ENCODE data around the gene OR51E1. TPM values are rescaled to one million over a fixed set of nuclear protein-coding genes. Genes with fewer than 3 reads are reported as not detected.

Gene OR51E1, protein sequence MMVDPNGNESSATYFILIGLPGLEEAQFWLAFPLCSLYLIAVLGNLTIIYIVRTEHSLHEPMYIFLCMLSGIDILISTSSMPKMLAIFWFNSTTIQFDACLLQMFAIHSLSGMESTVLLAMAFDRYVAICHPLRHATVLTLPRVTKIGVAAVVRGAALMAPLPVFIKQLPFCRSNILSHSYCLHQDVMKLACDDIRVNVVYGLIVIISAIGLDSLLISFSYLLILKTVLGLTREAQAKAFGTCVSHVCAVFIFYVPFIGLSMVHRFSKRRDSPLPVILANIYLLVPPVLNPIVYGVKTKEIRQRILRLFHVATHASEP
- total RNA-seq (2022; extraction: Qiagen RNA extraction), result not detected in 5 replicates

DNA sequence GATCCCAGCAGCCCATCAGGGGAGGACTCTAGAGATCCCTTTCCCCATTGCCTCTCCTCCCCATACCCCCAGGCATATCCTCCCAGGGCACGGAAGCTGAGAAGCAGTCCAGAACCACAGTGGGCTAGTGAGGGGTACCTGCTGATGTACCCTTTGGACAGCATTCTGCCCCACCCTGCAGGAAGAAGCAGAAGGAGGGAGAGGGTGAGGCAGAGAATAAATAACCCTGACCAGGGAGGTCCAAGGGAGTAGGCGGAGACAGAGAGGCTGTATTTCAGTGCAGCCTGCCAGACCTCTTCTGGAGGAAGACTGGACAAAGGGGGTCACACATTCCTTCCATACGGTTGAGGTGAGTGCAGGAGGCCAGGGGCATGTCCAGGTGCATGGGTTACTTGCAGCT is at the start of gene OR51E1:
Gene OR51E1 (plus strand): TSS at position 301 of the 400 bp plus-strand sequence. CDS start 8,545 bp downstream, outside the sequence.

DNA sequence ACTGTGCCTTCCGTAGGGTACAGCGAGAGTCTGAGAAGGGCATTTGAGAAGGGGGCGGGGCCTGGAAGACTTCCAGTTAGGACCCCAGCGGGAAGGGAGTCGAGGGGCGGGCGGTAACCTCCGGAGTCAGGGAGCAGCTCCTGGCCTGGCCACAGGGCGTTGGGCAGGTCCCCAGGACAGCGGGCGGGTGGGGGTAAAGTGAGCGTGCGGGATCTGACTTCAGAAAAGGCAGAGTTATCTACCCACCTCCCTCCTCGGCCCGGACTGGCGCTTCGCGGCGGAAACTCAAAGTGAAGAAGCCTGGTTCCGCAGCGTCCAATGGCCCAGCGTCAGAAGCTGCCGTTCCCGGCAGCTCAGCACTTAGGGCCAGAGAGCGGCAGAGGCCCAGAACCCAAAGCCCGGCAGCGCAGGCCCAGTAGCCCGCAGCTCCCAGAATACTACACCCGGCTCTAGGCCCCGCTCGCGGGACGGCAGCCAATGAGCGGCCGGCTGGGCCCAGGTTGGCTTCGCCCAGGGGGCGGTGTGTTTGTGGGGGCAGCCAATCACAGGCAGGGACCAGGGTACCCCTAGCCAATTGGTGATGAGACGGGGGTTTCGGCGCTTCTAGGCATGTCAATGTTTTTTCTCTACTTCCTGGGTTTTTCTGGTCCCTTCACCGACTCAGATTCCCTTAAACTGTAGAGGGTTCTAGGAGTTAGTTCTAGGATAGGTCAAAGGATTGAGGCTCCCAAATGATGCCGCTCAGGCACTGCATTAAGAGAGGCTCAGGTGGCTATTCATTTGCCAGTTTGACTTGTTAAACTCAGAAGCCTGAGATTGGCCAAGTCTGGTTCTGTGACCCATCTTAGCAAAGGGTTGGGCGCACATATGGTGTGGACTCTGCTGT is 35.8 kb upstream of the OR51E1 start, which contains the start of gene TRIM68:
Gene TRIM68 (minus strand): TSS at position 451 of the 886 bp plus-strand sequence. CDS start 2,727 bp downstream, outside the sequence.

DNA sequence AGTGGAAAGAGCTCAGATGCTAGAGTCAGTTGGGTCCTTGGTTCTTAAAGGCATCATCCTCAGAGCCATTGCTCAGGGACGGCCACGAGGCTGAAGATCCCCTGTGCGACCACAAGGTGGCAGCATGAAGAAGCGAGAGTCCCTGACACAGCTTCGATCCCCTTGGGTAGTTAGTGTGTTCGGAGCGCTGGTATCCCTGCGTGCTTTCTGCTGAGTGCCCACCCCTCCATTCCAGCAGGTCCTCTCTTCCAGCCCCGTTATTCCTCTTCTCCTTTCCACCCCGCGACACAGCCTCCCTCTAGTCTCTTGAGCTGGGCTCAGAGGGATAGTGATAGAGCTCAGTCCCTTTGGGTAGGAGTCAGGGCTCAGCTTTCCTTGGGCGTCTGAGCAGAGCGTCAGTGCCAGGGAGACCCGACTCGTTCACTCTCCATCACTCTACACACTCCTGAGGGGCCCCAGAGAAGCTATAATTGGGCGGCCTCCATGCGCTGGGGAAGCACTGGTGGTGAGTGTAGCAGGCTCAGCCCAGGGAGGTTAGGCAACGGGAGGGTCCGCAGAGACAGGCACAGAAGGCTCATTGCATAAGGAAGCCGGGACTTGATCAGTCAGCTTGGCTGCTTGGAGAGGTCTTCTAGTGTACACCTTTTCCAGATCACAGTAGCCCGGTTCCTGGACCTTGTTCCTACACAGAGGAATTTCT is 6.7 kb upstream of the OR51E1 start, which contains the start of gene OR51D1:
Gene OR51D1 (plus strand): TSS at position 516 of the 700 bp plus-strand sequence. CDS start 2,314 bp downstream, outside the sequence.

DNA sequence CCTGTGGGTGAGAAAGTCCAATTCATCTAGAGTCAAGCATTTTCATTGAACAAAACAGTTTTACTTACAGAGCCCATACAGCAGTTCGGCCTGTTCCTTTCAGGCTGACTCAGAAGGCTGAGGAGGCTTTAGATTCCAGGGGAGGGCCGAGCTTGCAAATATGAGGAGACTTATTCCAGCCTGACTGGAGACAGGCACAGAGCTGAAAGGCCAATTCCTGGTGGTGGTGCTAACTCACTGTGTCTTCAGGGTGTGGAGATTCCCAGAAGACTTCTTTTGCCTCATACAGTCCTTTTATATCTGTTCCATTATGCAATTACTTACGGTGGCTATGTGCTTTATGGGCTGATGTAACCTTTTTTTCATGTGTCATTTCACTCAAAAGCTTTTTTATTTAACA is 53.8 kb downstream of the OR51E1 start, which contains the start of gene OR51E2:
Gene OR51E2 (minus strand): TSS at position 269 of the 400 bp plus-strand sequence. CDS start 15,142 bp downstream, outside the sequence.

DNA sequence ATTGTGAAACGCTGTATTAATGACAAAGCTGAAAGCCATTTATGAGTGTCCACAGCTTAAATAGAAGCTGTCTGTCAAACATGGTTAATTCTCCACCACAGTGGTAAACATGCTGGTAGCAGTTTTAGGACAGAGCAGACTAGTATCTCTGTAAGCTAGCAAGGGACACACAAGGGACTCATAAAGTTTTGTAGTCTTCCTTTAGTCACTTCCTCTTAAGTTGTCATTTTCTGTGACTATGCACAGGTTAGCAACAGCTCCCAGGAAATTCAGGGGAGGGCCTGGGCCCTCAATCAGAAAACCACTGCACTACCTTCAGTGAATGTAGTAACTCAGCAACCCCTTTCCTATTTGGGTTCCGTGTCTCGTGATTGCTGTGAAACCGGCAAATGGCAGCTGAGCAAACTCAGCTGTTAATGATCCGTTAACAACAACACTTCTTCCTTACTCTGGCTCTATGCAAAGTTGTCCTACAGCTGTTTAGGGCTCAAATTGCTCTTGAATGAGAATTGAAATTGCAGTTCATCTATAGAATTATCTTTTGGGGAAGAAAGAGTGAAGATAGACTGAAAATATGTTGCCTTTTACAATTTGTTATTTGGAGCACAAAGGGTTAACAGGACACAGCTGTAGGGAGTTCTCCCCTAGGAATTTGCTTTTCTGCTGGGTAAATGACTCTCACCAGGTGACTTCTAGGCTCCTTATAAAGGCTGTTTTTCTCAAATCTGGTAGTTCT is 60.4 kb downstream of the OR51E1 start, which contains the start of gene MMP26:
Gene MMP26 (plus strand): TSS at position 731 of the 736 bp plus-strand sequence.

Other genes starting within 250 kb of the OR51E1 start
- gene OR52K2, start 194.7 kb upstream of the OR51E1 start, total RNA-seq (2022; extraction: Qiagen RNA extraction), result not detected in 5 replicates
- gene OR52K1, start 161.3 kb upstream of the OR51E1 start, total RNA-seq (2022; extraction: Qiagen RNA extraction), result not detected in 5 replicates
- gene OR52M1, start 98.8 kb upstream of the OR51E1 start, total RNA-seq (2022; extraction: Qiagen RNA extraction), result not detected in 5 replicates
- gene OR52I2, start 62.2 kb upstream of the OR51E1 start, total RNA-seq (2022; extraction: Qiagen RNA extraction), result not detected in 5 replicates
- gene OR52I1, start 49.9 kb upstream of the OR51E1 start, total RNA-seq (2022; extraction: Qiagen RNA extraction), result not detected in 5 replicates
- 8.1 to 10.4 TPM (median 9.9 TPM) in 5 replicates for gene TRIM68, start 35.8 kb upstream of the OR51E1 start, total RNA-seq (2022; extraction: Qiagen RNA extraction)
- not detected in 5 replicates for gene OR51D1, start 6.5 kb upstream of the OR51E1 start, total RNA-seq (2022; extraction: Qiagen RNA extraction)
- not detected in 5 replicates for gene OR51E2, start 53.9 kb downstream of the OR51E1 start, total RNA-seq (2022; extraction: Qiagen RNA extraction)
- gene MMP26, start 60.8 kb downstream of the OR51E1 start, total RNA-seq (2022; extraction: Qiagen RNA extraction), result not detected in 5 replicates
- gene OR51F1, start 126.0 kb downstream of the OR51E1 start, total RNA-seq (2022; extraction: Qiagen RNA extraction), result not detected in 5 replicates
- gene OR52R1, start 160.4 kb downstream of the OR51E1 start, total RNA-seq (2022; extraction: Qiagen RNA extraction), result not detected in 5 replicates
- gene OR51F2, start 177.3 kb downstream of the OR51E1 start, total RNA-seq (2022; extraction: Qiagen RNA extraction), result not detected in 5 replicates
- gene OR51S1, start 205.2 kb downstream of the OR51E1 start, total RNA-seq (2022; extraction: Qiagen RNA extraction), result not detected in 5 replicates
- not detected in 5 replicates for gene OR51T1, start 237.9 kb downstream of the OR51E1 start, total RNA-seq (2022; extraction: Qiagen RNA extraction)